H1 (cell line): Measurements from ENCODE around the gene CEP97. TPM values are rescaled to one million over a fixed set of nuclear protein-coding genes. Genes with fewer than 3 reads are reported as not detected.

Source experiments
- CHD2 ChIP-seq: IDR thresholded peaks from 2 replicates; pipeline ENCODE4 v1.6.1; 2012; ENCODE audit warnings: low read length, improper control_type of control experiment
- HDAC2 ChIP-seq, 2 experiments: fragments of 300-600 bp in 1 of 2; sonication (generic) in 1 of 2; IDR thresholded peaks; 2 replicates each; pipeline ENCODE4 v1.6.1; 2011 to 2012; ENCODE audit warnings: low read depth in 2 of 2, low read length in 2 of 2, mild to moderate bottlenecking in 2 of 2, moderate library complexity in 2 of 2, borderline replicate concordance in 1 of 2, inconsistent platforms in 1 of 2
- KDM1A ChIP-seq: fragments of 200-600, 300-600 bp; sonication (generic); IDR thresholded peaks from 2 replicates; pipeline ENCODE4 v1.7.1; 2016; ENCODE audit warnings: mild to moderate bottlenecking, low read length, borderline replicate concordance
- MAX ChIP-seq: IDR thresholded peaks from 2 replicates; pipeline ENCODE4 v1.6.1; 2012; ENCODE audit warnings: inconsistent platforms
- NANOG ChIP-seq: IDR thresholded peaks from 2 replicates; pipeline ENCODE4 v1.6.1; 2011; ENCODE audit warnings: low read length, low read depth, mild to moderate bottlenecking, inconsistent platforms; ENCODE audit not compliant: insufficient read depth, poor library complexity, severe bottlenecking
- RBBP5 ChIP-seq: IDR thresholded peaks from 2 replicates; pipeline ENCODE4 v1.7.1; 2012; ENCODE audit warnings: low read depth, mild to moderate bottlenecking, inconsistent platforms, low read length, moderate library complexity, borderline replicate concordance
- TEAD4 ChIP-seq: IDR thresholded peaks from 2 replicates; pipeline ENCODE4 v1.6.1; 2012; ENCODE audit warnings: low read depth, low read length, inconsistent platforms, mixed read lengths
- USF2 ChIP-seq: IDR thresholded peaks from 2 replicates; pipeline ENCODE4 v1.6.1; 2011; ENCODE audit warnings: low read length, improper control_type of control experiment
- polyA plus RNA-seq, 7 experiments: library from polyadenylated mRNA; depleted of rRNA in 3 of 7; stranded (reverse) in 5 of 7; unstranded in 2 of 7; fragments of >200 nt in 5 of 7; fragments of 200-250 nt in 2 of 7; gene quantifications; 1 replicate in 5 of 7; 2 replicates in 1 of 7; 4 replicates in 1 of 7; pipeline versions ENCODE4 v1.2.1 to v1.2.3, GENCODE V29; 2011 to 2013; ENCODE audit warnings: missing spikeins in 2 of 7, mixed read lengths in 2 of 7
- total RNA-seq: library from RNA; stranded (reverse); fragmentation: NEBNext Ultra II Directional; extraction: Animal tissue kit (Norgen Biotek cat#: 25700); gene quantifications from 2 replicates; pipeline ENCODE4 v1.2.1, GENCODE V29; 2021
- TF ChIP-seq, protein P1 (sequence below): fragments of 300-600 bp; sonication (generic); IDR thresholded peaks from 2 replicates; pipeline ENCODE4 v1.7.1; 2012; ENCODE audit warnings: low read length, moderate library complexity, mild to moderate bottlenecking, inconsistent platforms; ENCODE audit not compliant: insufficient replicate concordance

The CEP97 gene
- total and polyA plus RNA-seq, 2 of the 8 experiments (the other 6 are each of a cell fraction or from before 2014, with no cell fraction given) = 1.6 to 13.2 TPM

DNA sequence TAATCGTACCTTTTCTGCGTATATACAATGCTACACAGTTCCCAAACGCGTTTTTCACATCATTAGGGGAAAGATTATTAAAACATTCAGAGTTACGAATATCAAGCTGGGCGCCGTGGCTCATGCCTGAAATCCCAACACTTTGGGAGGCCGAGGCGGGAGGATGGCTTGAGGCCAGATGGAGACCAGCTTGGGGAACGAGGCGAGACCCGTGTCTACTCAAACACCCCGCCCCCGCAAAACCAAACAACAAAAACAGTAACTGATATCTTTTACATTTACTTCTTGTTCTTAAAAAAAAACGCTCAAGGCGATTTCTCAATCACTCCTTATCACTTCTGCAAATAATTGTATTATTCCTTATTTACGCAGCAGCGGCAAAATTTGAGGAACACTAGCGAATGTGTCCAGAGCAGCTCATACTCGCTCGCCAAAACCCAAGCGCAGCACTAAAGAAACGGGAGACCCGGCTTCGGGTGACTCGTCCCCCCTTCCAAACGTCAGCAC lies 48.7 kb upstream of the CEP97 start (continued):
- TF ChIP-seq, protein P1, sequence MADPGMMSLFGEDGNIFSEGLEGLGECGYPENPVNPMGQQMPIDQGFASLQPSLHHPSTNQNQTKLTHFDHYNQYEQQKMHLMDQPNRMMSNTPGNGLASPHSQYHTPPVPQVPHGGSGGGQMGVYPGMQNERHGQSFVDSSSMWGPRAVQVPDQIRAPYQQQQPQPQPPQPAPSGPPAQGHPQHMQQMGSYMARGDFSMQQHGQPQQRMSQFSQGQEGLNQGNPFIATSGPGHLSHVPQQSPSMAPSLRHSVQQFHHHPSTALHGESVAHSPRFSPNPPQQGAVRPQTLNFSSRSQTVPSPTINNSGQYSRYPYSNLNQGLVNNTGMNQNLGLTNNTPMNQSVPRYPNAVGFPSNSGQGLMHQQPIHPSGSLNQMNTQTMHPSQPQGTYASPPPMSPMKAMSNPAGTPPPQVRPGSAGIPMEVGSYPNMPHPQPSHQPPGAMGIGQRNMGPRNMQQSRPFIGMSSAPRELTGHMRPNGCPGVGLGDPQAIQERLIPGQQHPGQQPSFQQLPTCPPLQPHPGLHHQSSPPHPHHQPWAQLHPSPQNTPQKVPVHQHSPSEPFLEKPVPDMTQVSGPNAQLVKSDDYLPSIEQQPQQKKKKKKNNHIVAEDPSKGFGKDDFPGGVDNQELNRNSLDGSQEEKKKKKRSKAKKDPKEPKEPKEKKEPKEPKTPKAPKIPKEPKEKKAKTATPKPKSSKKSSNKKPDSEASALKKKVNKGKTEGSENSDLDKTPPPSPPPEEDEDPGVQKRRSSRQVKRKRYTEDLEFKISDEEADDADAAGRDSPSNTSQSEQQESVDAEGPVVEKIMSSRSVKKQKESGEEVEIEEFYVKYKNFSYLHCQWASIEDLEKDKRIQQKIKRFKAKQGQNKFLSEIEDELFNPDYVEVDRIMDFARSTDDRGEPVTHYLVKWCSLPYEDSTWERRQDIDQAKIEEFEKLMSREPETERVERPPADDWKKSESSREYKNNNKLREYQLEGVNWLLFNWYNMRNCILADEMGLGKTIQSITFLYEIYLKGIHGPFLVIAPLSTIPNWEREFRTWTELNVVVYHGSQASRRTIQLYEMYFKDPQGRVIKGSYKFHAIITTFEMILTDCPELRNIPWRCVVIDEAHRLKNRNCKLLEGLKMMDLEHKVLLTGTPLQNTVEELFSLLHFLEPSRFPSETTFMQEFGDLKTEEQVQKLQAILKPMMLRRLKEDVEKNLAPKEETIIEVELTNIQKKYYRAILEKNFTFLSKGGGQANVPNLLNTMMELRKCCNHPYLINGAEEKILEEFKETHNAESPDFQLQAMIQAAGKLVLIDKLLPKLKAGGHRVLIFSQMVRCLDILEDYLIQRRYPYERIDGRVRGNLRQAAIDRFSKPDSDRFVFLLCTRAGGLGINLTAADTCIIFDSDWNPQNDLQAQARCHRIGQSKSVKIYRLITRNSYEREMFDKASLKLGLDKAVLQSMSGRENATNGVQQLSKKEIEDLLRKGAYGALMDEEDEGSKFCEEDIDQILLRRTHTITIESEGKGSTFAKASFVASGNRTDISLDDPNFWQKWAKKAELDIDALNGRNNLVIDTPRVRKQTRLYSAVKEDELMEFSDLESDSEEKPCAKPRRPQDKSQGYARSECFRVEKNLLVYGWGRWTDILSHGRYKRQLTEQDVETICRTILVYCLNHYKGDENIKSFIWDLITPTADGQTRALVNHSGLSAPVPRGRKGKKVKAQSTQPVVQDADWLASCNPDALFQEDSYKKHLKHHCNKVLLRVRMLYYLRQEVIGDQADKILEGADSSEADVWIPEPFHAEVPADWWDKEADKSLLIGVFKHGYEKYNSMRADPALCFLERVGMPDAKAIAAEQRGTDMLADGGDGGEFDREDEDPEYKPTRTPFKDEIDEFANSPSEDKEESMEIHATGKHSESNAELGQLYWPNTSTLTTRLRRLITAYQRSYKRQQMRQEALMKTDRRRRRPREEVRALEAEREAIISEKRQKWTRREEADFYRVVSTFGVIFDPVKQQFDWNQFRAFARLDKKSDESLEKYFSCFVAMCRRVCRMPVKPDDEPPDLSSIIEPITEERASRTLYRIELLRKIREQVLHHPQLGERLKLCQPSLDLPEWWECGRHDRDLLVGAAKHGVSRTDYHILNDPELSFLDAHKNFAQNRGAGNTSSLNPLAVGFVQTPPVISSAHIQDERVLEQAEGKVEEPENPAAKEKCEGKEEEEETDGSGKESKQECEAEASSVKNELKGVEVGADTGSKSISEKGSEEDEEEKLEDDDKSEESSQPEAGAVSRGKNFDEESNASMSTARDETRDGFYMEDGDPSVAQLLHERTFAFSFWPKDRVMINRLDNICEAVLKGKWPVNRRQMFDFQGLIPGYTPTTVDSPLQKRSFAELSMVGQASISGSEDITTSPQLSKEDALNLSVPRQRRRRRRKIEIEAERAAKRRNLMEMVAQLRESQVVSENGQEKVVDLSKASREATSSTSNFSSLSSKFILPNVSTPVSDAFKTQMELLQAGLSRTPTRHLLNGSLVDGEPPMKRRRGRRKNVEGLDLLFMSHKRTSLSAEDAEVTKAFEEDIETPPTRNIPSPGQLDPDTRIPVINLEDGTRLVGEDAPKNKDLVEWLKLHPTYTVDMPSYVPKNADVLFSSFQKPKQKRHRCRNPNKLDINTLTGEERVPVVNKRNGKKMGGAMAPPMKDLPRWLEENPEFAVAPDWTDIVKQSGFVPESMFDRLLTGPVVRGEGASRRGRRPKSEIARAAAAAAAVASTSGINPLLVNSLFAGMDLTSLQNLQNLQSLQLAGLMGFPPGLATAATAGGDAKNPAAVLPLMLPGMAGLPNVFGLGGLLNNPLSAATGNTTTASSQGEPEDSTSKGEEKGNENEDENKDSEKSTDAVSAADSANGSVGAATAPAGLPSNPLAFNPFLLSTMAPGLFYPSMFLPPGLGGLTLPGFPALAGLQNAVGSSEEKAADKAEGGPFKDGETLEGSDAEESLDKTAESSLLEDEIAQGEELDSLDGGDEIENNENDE = peak; percentile 38
- TF ChIP-seq RBBP5 = no peak
- TF ChIP-seq HDAC2 (IDR thresholded peaks at IDR 0.05; ENCODE audit: borderline replicate concordance in 1 of 2, low read depth in 2 of 2, low read length in 2 of 2) = peak in 1 of 2 experiments; percentile 5; a peak in 1 of 4 replicates
- TF ChIP-seq TEAD4 = no peak
- TF ChIP-seq CHD2 = no peak
- TF ChIP-seq USF2 = no peak
- no peak for TF ChIP-seq MAX
- peak; percentile 64; the same call in 1 of the 2 replicates for TF ChIP-seq KDM1A
- TF ChIP-seq NANOG = no peak
